ENCODE results near the gene IL22RA1.
A peak's percentile ranks its signal among the peaks of the same experiment; 100 is the strongest.

Gene IL22RA1

DNA sequence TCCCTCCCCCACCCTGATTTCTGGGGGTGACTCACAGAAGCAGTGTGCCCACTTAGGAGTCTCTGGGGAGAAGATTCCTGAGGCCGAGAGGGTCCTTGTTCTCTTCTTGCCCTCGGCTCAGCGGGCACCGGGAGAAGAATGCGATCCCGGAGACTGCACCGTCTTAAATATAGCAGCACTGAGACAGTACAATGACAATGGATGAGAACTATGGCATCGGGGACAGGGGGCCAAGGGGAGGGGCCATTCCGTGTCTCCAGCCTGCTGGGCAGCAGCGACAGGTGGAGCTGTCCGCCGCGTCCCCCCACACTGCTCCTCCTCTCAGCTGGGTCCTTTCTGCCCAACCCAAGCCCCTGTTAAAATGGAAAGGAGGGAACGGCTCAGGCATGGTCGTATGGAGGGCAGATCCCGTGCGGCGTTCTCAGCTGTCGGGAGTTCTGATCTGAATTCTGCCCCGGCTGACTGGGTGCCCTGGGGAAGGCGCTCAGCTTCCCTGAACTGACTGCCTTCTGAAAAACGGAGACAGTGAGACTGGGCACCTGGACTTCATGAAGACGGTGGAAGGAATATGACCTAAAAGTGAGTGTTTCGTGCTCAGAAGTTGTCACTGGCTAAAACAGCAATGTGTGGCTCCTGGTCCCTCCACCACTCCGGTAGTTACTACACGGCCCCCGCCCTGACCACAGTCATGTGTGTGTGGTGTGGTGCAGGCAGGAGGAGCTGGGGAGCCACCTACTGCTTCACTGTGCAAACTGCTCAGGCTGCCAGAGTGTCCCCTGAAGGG, 30.8 kb downstream of the IL22RA1 start, which contains the start of gene MYOM3:
Gene MYOM3 (minus strand): TSS at position 140 of the 784 bp plus-strand sequence. CDS start 3,499 bp downstream, outside the sequence.
- peak; percentile 47 to 48 for DNase-seq (ENCODE audit: low read depth in 2 of 2)

DNA sequence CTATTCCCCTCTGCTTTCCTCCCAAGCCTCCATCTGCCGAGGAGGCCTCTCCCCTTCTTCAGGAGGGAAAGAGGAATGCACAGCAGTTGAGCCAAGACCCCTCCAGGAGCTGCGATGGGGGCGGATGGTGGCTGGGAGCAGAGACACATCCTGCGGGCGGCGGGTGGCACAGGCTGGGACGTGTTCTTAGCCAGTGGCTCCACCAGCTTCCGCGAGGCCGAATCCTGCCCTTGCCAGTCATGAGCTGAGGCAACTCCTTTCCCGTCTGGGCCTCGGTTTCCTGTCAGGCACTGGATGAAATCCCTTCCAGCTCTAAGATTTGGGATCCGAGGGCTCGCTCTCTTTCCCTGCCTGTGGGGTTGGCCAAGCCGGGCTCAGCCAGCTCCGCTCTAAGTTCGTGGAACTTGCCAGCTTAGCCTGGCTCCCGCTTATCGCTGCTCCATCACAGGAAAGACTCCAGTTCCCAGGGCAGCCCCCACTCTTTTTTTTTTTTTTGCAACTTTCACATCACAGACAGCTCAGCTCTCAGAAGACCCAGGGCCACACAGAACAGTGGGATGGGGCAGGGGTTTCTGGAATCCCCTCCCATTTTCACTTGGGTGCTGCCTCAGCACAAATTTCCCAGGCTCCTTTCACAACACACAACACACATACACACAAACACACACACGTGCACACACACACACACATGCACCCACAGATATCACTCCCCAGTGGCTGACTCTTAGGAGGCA, 31.5 kb downstream of the IL22RA1 start:
- no peak for DNase-seq (ENCODE audit: low read depth in 2 of 2)

- no peak for DNase-seq (ENCODE audit: low read depth in 2 of 2)
These were observed 32.2 kb downstream of the IL22RA1 start for GRCh38 chr1:24110642-24111261.

DNA sequence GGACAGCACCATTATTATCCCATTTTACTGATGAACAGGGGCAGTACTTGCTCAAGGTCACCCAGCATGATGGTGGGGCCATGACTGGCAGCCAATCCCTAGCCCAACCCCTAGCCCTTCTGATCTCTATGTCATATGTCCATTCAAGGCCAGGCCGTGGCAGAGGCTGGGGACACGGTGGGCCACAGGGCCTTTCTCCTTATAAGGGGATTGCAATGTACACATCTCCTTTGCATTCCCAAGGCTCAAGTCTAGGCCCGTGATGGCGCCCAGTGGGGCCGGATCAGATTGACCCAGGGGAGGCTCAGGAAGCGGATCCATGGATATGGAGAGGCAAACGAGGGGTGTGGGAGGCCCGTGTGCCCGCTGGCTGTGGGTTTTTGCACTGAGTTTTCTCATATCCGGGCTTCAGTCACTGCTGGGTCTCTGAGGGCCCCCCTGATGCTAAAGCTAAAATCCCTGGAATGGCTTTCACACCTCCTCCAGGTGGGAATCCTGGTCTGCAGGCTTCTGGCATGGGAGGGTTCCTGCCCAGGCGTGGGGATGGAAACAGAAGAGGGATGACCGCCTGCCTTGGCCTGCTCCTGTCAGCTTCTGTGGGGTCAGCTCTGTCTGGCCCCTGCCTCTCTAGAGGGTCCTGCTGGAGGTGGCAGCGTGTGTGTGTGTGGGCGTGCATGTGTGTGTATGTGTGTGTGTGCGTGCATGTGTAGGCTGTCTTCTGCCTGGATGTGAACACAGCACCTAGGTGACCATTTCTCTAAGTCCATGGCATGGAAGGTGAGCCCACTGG, 33.1 kb downstream of the IL22RA1 start:
- DNase-seq (ENCODE audit: low read depth in 2 of 2): no peak

GRCh38 chr1:24109166-24109483, 33.8 kb downstream of the IL22RA1 start:
- DNase-seq (ENCODE audit: low read depth in 2 of 2): no peak

DNA sequence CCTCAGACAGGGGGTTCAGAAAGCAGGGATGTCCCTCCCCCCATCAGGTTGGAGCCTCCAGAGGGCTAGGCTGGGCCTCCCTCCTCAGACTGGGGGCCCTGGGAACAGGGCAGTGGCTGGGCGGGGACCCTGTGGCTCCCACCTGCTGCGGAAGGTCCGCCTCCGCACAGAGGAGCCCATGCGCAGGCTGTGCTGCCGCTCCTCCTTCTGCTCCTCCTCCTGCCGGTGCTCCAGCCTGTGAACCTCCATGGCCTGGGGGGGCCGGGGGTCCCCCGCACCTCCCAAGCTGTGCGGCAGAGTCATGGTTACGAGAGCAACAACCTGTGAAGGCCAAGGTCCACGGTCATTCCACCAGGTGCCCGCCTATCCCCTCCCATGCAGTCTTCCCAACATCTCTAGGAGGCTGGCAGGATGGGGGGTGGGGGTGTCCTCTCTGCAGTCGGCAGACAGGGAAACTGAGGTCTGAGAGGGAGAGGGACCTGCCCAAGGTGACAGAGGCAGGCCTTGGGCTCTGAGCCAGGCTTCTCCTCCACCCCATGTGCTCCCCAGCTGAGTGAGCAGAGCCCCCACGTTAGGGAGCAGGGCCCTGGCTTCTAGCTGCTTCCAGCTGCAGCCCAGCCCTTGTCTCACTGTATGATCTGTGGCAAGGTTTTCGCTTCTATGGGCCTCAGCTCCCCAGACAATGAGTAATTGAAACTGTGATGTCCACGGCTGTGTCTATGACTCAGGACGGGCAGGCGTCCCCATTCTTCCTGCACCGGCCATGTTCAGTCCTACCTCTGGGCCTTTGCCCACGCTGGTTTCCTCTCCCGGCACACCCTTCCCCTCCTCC, 34.4 kb downstream of the IL22RA1 start:
- no peak for DNase-seq (ENCODE audit: low read depth in 2 of 2)

- DNase-seq (ENCODE audit: low read depth in 2 of 2): no peak
These were observed 35.3 kb downstream of the IL22RA1 start for GRCh38 chr1:24107462-24108138.

DNA sequence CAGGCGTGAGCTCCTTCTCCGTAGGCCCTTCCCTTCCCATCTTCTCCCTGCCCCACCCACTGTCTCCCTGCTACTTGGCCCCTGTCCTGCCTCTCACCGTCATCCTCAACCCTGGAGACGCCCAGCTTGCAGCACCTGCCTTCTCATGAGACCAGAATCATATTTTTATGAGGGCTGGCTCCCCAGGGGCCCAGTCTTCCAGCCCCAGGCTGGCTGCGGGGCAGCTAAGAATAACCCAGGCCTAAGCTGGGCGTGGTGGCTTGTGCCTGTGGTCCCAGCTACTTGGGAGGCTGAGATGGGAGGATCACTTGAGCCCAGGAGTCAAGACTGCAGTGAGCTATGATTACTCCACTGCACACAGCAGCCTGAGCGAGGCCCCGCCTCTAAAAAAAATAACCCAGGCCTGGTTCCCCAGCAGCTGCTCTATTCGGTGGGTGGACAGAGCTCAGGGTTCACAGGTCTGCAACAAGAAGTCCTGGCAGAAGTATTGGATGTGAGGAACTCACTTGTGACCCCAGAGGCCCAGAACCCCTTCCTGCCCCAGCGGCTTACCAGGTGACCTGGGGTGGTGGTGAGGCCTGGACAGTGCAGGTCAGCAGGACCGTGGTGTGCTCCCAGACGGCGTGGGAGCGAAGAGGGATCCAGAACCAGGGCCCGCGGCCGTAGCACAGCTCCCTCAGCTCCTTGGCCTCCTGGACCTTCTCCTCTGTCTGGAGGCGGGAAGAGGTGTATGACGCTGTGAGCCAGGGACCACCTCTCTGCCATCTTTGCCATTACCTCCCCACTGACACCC, 37.4 kb downstream of the IL22RA1 start:
- no peak for DNase-seq (ENCODE audit: low read depth in 2 of 2)

DNA sequence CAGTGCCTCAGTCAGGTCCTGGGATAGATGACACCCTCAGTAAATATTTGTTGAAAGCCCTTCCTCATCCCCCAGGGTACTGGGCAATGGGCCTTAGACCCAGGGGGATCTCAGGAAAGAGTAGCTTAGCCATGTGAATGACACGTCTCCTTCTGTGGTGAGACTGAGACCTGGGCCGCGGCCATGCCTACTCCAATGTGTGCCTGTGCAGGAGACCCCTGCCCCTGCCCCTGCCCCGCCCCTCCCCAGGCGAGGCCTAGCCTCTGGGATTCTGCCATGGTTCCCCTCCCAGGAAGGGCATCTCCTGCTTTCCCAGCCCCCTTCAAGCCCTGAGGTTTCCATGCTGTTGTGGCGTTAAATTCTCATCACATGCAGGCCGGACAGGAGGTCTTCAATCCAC, 38.1 kb downstream of the IL22RA1 start:
- DNase-seq (ENCODE audit: low read depth in 2 of 2): no peak

DNA sequence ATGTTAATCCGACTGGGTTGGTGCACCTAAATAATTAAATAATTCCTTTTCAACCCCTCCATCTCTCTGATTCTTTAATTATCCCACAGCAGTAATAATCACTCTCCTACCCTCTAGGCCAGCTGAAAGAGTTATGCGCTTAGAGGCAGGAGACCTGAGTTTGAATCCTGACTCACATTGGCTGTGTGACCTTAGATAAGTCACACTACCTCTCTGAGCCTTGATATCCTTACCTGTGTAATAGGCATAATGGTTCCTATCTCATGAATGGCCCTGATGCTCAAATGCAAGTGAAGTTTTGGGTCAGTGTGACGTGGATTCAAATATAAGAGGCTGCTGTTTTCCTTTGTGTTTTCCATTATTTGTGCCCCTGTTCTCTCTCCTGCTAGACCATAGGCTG, 39.1 kb downstream of the IL22RA1 start:
- DNase-seq (ENCODE audit: low read depth in 2 of 2): no peak

GRCh38 chr1:24103408-24103807, 39.5 kb downstream of the IL22RA1 start:
- no peak for DNase-seq (ENCODE audit: low read depth in 2 of 2)

DNA sequence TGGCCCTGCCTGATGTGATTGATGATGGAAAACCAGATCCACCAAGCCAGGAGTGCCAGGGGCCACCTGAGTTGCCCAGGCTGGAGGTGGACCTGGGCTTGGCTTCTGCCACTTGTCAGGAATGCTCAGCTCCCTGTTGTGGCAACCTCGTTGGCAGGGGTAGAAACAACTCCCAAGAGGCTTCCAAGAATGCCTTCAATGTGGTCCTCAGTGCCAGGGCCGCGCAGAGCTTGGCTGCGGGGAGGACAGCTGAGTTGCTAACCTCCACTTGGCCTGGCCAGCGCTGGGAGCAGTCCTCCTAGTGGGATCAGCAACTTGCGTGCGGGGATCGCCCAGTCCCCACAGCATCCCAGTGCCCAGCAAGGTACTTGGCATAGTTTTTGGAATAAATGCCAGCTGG, 40.0 kb downstream of the IL22RA1 start:
- no peak for DNase-seq (ENCODE audit: low read depth in 2 of 2)

- DNase-seq (ENCODE audit: low read depth in 2 of 2): no peak
These were observed 40.9 kb downstream of the IL22RA1 start for GRCh38 chr1:24101796-24102586.

GRCh38 chr1:24100945-24101737, 41.8 kb downstream of the IL22RA1 start:
- no peak for DNase-seq (ENCODE audit: low read depth in 2 of 2)

DNA sequence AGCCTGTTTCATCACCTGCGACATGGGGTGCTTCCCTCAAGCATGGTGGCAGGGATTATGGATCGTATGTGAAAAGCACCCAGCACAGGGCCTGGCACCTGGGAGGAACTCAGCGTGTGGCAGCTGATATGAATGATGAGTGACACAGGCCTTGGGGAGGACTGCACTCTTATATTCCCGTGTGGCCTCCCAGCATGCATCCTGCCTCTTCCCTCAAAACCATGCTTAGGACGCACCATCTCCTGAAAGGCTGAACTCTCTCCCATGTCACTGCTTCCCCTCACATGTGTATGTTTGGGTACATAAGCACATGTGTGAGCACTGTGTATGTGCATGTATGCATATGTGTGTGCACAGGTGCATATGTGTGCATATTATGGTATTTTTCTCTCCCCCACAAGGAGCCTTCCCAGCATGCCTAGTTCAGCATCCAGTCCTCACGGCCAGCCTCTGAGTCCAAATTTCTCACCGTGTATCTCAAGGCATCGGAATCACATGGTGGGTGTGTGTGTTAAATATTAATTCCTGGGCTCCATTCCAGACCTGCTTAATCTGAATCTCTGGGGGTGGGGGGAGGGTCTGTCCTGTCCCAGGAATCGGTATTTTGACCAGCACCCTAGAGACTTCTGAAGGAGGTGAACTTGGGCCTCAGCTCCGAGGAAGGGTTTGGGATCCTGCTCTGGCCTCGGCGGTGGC, 43.8 kb downstream of the IL22RA1 start:
- no peak for DNase-seq (ENCODE audit: low read depth in 2 of 2)

DNA sequence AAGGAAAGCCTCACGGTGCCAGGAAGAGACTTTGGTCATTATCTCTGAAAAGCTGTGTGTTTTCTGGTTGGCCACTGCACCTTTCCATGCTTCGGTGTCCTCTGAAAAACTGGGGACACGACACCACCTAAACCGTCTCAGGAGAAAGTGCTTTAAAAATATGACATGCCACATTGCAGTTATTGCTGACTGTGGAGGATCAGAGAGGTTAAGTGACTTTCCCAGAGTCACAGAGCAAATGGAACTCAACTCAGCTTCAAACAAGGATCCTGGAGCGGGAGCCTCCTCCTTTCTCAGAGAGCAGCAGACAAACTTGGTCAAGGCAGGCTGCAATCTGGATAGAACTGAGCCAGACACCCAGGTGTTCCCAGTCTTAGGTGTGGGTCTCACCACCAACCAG, 44.8 kb downstream of the IL22RA1 start:
- DNase-seq (ENCODE audit: low read depth in 2 of 2): no peak

- DNase-seq (ENCODE audit: low read depth in 2 of 2): no peak
These were observed 45.3 kb downstream of the IL22RA1 start for GRCh38 chr1:24097663-24098062.

- no peak for DNase-seq (ENCODE audit: low read depth in 2 of 2)
These were observed 46.2 kb downstream of the IL22RA1 start for GRCh38 chr1:24096739-24097103.
